ENCODE results near the gene USP32.
A peak's percentile ranks its signal among the peaks of the same experiment; 100 is the strongest.

The USP32 gene

GRCh38 chr17:60280673-60281072, 111.3 kb downstream of the USP32 start:
- no peaks in the 10 kb centered on the region for H3K27me3 Mint-ChIP-seq

GRCh38 chr17:60278237-60278636, 113.7 kb downstream of the USP32 start:
- Mint-ChIP-seq H3K4me3 (no peak overlapping the region), H3K9me3 (no peaks in the 10 kb centered on the region), H3K27me3 (no peaks in the 10 kb centered on the region), H3K4me1 (peaks cover 13% of the 10 kb centered on the region), H3K27ac (peak overlapping the region; percentile 2), H3K36me3 (no peaks in the 10 kb centered on the region)

More at GRCh38 chr17:60280673-60281072, 111.3 kb downstream of the USP32 start:
- H3K4me3 Mint-ChIP-seq, result no peak overlapping the region
- no peak overlapping the region for H3K27ac Mint-ChIP-seq
- H3K36me3 Mint-ChIP-seq, result peaks cover 6% of the 10 kb centered on the region
- no peaks in the 10 kb centered on the region for H3K9me3 Mint-ChIP-seq
- peaks cover 13% of the 10 kb centered on the region for H3K4me1 Mint-ChIP-seq

- Mint-ChIP-seq H3K4me1 (peaks cover 13% of the 10 kb centered on the region), H3K27me3 (no peaks in the 10 kb centered on the region)
Measured at GRCh38 chr17:60277258-60277657, 114.7 kb downstream of the USP32 start.

GRCh38 chr17:60269417-60269816, 122.5 kb downstream of the USP32 start:
- no peaks in the 10 kb centered on the region for H3K4me1 Mint-ChIP-seq
- H3K27me3 Mint-ChIP-seq, result no peaks in the 10 kb centered on the region
- no peaks in the 10 kb centered on the region for H3K9me3 Mint-ChIP-seq
- no peak overlapping the region for H3K4me3 Mint-ChIP-seq
- no peak overlapping the region for H3K27ac Mint-ChIP-seq
- peaks cover 10% of the 10 kb centered on the region for H3K36me3 Mint-ChIP-seq

More at GRCh38 chr17:60277258-60277657, 114.7 kb downstream of the USP32 start:
- Mint-ChIP-seq H3K9me3 (no peaks in the 10 kb centered on the region), H3K4me3 (no peak overlapping the region), H3K36me3 (peaks cover 3% of the 10 kb centered on the region), H3K27ac (no peak overlapping the region)

- Mint-ChIP-seq H3K27ac (no peak overlapping the region), H3K4me3 (no peak overlapping the region), H3K9me3 (no peaks in the 10 kb centered on the region), H3K36me3 (peaks cover 27% of the 10 kb centered on the region), H3K27me3 (no peaks in the 10 kb centered on the region), H3K4me1 (no peaks in the 10 kb centered on the region)
Measured at GRCh38 chr17:60260540-60260939, 131.4 kb downstream of the USP32 start.

- H3K4me3 Mint-ChIP-seq, result no peak overlapping the region
- no peak overlapping the region for H3K27ac Mint-ChIP-seq
- H3K9me3 Mint-ChIP-seq, result no peaks in the 10 kb centered on the region
- H3K4me1 Mint-ChIP-seq, result no peaks in the 10 kb centered on the region
- peaks cover 24% of the 10 kb centered on the region for H3K36me3 Mint-ChIP-seq
- H3K27me3 Mint-ChIP-seq, result no peaks in the 10 kb centered on the region
Measured at GRCh38 chr17:60258313-60258712, 133.6 kb downstream of the USP32 start.

GRCh38 chr17:60256174-60256573, 135.8 kb downstream of the USP32 start:
- Mint-ChIP-seq H3K27me3 (no peaks in the 10 kb centered on the region), H3K4me1 (no peaks in the 10 kb centered on the region), H3K27ac (no peak overlapping the region), H3K9me3 (no peaks in the 10 kb centered on the region), H3K36me3 (peaks cover 17% of the 10 kb centered on the region), H3K4me3 (no peak overlapping the region)

GRCh38 chr17:60253048-60253447, 138.9 kb downstream of the USP32 start:
- no peaks in the 10 kb centered on the region for H3K9me3 Mint-ChIP-seq
- H3K27ac Mint-ChIP-seq, result no peak overlapping the region
- H3K4me1 Mint-ChIP-seq, result peaks cover 3% of the 10 kb centered on the region
- H3K27me3 Mint-ChIP-seq, result no peaks in the 10 kb centered on the region
- H3K36me3 Mint-ChIP-seq, result peaks cover 20% of the 10 kb centered on the region
- no peak overlapping the region for H3K4me3 Mint-ChIP-seq

- H3K4me3 Mint-ChIP-seq, result no peak overlapping the region
- H3K36me3 Mint-ChIP-seq, result peaks cover 20% of the 10 kb centered on the region
- peaks cover 3% of the 10 kb centered on the region for H3K4me1 Mint-ChIP-seq
- H3K27ac Mint-ChIP-seq, result no peak overlapping the region
- no peaks in the 10 kb centered on the region for H3K27me3 Mint-ChIP-seq
- H3K9me3 Mint-ChIP-seq, result no peaks in the 10 kb centered on the region
Measured at GRCh38 chr17:60252459-60252858, 139.5 kb downstream of the USP32 start.

GRCh38 chr17:60249290-60249826, 142.6 kb downstream of the USP32 start:
- H3K27ac Mint-ChIP-seq, result no peak overlapping the region
- H3K4me1 Mint-ChIP-seq, result peaks cover 3% of the 10 kb centered on the region
- H3K27me3 Mint-ChIP-seq, result no peaks in the 10 kb centered on the region
- H3K9me3 Mint-ChIP-seq, result no peaks in the 10 kb centered on the region
- peaks cover 27% of the 10 kb centered on the region for H3K36me3 Mint-ChIP-seq
- H3K4me3 Mint-ChIP-seq, result no peak overlapping the region

GRCh38 chr17:60248618-60249289, 143.2 kb downstream of the USP32 start:
- H3K27me3 Mint-ChIP-seq, result no peaks in the 10 kb centered on the region
- H3K36me3 Mint-ChIP-seq, result peaks cover 27% of the 10 kb centered on the region
- peaks cover 3% of the 10 kb centered on the region for H3K4me1 Mint-ChIP-seq
- no peak overlapping the region for H3K27ac Mint-ChIP-seq
- no peak overlapping the region for H3K4me3 Mint-ChIP-seq
- no peaks in the 10 kb centered on the region for H3K9me3 Mint-ChIP-seq

GRCh38 chr17:60247836-60248461, 144.0 kb downstream of the USP32 start:
- H3K36me3 Mint-ChIP-seq, result peaks cover 27% of the 10 kb centered on the region
- no peak overlapping the region for H3K4me3 Mint-ChIP-seq
- H3K9me3 Mint-ChIP-seq, result no peaks in the 10 kb centered on the region
- H3K27me3 Mint-ChIP-seq, result no peaks in the 10 kb centered on the region
- H3K27ac Mint-ChIP-seq, result no peak overlapping the region
- peaks cover 3% of the 10 kb centered on the region for H3K4me1 Mint-ChIP-seq

- Mint-ChIP-seq H3K4me3 (no peak overlapping the region), H3K27ac (no peak overlapping the region), H3K27me3 (no peaks in the 10 kb centered on the region), H3K4me1 (peaks cover 3% of the 10 kb centered on the region), H3K36me3 (peaks cover 28% of the 10 kb centered on the region), H3K9me3 (no peaks in the 10 kb centered on the region)
Measured at GRCh38 chr17:60244656-60245055, 147.3 kb downstream of the USP32 start.

- H3K4me3 Mint-ChIP-seq, result no peak overlapping the region
- H3K9me3 Mint-ChIP-seq, result no peaks in the 10 kb centered on the region
- no peaks in the 10 kb centered on the region for H3K4me1 Mint-ChIP-seq
- H3K36me3 Mint-ChIP-seq, result peaks cover 15% of the 10 kb centered on the region
- H3K27ac Mint-ChIP-seq, result no peak overlapping the region
- no peaks in the 10 kb centered on the region for H3K27me3 Mint-ChIP-seq
Measured at GRCh38 chr17:60240290-60240689, 151.6 kb downstream of the USP32 start.

- peak overlapping the region; percentile 41 for H3K27ac Mint-ChIP-seq
- no peaks in the 10 kb centered on the region for H3K9me3 Mint-ChIP-seq
- peaks cover 10% of the 10 kb centered on the region for H3K4me1 Mint-ChIP-seq
- H3K36me3 Mint-ChIP-seq, result peaks cover 9% of the 10 kb centered on the region
- no peak overlapping the region for H3K4me3 Mint-ChIP-seq
- H3K27me3 Mint-ChIP-seq, result no peaks in the 10 kb centered on the region
Measured at GRCh38 chr17:60231691-60232090, 160.2 kb downstream of the USP32 start.

GRCh38 chr17:60231234-60231633, 160.7 kb downstream of the USP32 start:
- Mint-ChIP-seq H3K27ac (peak overlapping the region; percentile 41), H3K27me3 (no peaks in the 10 kb centered on the region), H3K9me3 (no peaks in the 10 kb centered on the region), H3K36me3 (peaks cover 9% of the 10 kb centered on the region), H3K4me3 (no peak overlapping the region), H3K4me1 (peaks cover 10% of the 10 kb centered on the region)

Data from activated naive CD4-positive, alpha-beta T cell treated with anti-CD3 and anti-CD28 coated beads, Interleukin-2, amount 50 U/mL, for 24 hours (primary cell).